Activated T-helper 17 cell treated with anti-CD3 and anti-CD28 coated beads, Interleukin-2, amount 50 U/mL, for 72 hours (primary cell): ENCODE measurements around the gene OTOL1. TPM values are rescaled to one million over a fixed set of nuclear protein-coding genes. Genes with fewer than 3 reads are reported as not detected.

Source experiments
- total RNA-seq, 2 donors: library from RNA; stranded (reverse); gene quantifications; one replicate each; pipeline ENCODE4 v1.2.3, GENCODE V29; 2022

The OTOL1 gene
- total RNA-seq, 2 donors from 2014 or later = not detected

Other genes starting within 250 kb of the OTOL1 start
- not detected for gene SPTSSB, start 125.3 kb upstream of the OTOL1 start, total RNA-seq